Left colon (tissue), 2 donors: Measurements from ENCODE around the gene PIGU. TPM values are rescaled to one million over a fixed set of nuclear protein-coding genes. Genes with fewer than 3 reads are reported as not detected.
"Not testable (repeated sequence)": the region's sequence is repeated elsewhere in the genome, so short reads cannot be mapped to it uniquely, and the experiment has no call there.

ENCODE experiments used
- ATAC-seq: fragments of 200-7000 bp; cut with Tn5 transposase; one replicate; pipeline ENCODE4 v1.9.1; 2020; ENCODE audit warnings: mild to moderate bottlenecking, moderate library complexity
- DNase-seq, 2 donors: peaks; one replicate each; pipeline ENCODE4 v3.0.0-alpha.2; 2020
- intact Hi-C, 2 donors: fragments of 100-400 bp; cut with DNase I in 1 of 2; cut with micrococcal nuclease in 1 of 2; formaldehyde crosslinking; loops; one replicate each; pipeline versions ENCODE4 v1.11.2 to v1.14.0; 2022; cut with DNase I, micrococcal nuclease
- long read RNA-seq: library from polyadenylated mRNA; unstranded; transcript quantifications from one replicate; pipeline ENCODE4 v2.0.0, GENCODE V29; 2021
- total RNA-seq, 2 donors: library from RNA; stranded (reverse); fragmentation: NEBNext Ultra II Directional; extraction: Animal tissue kit (Norgen Biotek cat#: 25700); gene quantifications; one replicate each; pipeline ENCODE4 v1.2.1, GENCODE V29; 2021
- donor health status: DM: no; HTN: no; CAD: no.
- donor health status: DM: yes; HTN: yes; CAD: no.

Gene PIGU, protein sequence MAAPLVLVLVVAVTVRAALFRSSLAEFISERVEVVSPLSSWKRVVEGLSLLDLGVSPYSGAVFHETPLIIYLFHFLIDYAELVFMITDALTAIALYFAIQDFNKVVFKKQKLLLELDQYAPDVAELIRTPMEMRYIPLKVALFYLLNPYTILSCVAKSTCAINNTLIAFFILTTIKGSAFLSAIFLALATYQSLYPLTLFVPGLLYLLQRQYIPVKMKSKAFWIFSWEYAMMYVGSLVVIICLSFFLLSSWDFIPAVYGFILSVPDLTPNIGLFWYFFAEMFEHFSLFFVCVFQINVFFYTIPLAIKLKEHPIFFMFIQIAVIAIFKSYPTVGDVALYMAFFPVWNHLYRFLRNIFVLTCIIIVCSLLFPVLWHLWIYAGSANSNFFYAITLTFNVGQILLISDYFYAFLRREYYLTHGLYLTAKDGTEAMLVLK
- 10 to 100 TPM; 20.7 to 26.4 TPM for total RNA-seq
- long read RNA-seq, transcript PIGU-201 (12 exons, 1,632 nt), result major isoform, 22 of 36 reads
- long read RNA-seq, partial matches to known transcripts, result 4 of 36 reads
- long read RNA-seq, other reads (novel, unspliced or antisense), result 10 of 36 reads

GRCh38 chr20:34676642-34677373 is at the start of gene PIGU:
Gene PIGU, minus strand, starts transcription at chr20:34677092. Its CDS starts 7 bp downstream, at chr20:34677085.
- intact Hi-C loops, result no loop called here
- DNase-seq (peak; percentile 95 to 97), ATAC-seq (peak; percentile 97)

DNA sequence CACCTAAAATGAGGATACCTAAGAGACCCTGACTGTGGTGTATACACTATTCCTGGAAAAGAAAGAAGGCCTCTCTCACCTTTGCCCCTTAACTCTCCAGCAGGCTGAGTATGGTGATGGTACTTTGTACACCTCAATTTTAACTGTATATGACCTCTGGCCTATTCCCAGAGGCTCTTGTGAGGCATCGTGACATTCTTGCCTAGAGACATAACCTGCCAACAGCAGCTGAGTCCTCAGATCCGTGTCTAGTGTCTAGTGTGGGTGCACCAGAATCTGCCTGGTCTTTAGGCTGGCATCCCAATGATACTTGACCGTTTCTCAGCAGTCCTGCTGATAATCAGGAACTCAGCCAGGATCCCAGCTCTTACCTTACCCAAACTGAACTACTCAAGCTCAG is 47.3 kb upstream of the PIGU start:
- intact Hi-C loops, result no loop called here
- ATAC-seq (no peak), DNase-seq (no peak)

- DNase-seq, ATAC-seq, intact Hi-C loops: not testable (repeated sequence)
Observed at GRCh38 chr20:34722560-34722959, 45.7 kb upstream of the PIGU start.

GRCh38 chr20:34720266-34720665 is 43.4 kb upstream of the PIGU start:
- DNase-seq (no peak), ATAC-seq (no peak)
- intact Hi-C loops, result no loop called here

DNA sequence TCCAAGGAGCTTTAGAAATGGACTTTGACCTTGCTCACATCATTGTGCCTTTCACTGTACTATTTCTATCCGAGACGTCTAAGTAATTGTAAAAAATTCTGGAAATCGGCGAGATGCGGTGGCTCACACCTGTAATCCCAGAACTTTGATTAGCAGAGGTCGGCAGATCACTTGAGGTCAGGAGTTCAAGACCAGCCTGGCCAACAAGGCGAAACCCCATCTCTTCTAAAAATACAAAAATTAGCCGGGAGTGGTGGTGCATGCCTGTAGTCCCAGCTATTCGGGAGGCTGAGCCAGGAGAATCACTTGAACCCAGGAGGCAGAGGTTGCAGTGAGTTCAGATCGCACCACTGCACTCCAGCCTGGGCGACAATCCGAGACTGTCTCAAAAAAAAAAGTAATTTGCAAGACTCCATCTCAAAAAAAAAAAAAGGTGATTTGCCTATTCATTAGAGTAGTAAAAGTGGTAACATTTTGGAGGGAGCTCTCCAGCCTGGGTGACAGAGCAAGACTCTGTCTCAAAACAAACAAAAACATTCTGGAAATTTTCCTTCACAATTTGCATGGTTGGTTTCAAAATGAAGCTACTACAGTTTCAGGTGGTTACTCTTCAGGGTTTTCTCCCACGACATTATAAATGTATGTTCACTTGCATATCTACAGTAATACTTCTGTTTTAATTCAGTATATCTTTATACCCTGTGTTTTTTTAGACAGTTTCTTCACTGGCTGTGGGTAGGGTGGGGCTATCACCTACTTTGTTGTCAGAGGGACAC is 42.5 kb upstream of the PIGU start:
- intact Hi-C loops, ATAC-seq: not testable (repeated sequence)

DNA sequence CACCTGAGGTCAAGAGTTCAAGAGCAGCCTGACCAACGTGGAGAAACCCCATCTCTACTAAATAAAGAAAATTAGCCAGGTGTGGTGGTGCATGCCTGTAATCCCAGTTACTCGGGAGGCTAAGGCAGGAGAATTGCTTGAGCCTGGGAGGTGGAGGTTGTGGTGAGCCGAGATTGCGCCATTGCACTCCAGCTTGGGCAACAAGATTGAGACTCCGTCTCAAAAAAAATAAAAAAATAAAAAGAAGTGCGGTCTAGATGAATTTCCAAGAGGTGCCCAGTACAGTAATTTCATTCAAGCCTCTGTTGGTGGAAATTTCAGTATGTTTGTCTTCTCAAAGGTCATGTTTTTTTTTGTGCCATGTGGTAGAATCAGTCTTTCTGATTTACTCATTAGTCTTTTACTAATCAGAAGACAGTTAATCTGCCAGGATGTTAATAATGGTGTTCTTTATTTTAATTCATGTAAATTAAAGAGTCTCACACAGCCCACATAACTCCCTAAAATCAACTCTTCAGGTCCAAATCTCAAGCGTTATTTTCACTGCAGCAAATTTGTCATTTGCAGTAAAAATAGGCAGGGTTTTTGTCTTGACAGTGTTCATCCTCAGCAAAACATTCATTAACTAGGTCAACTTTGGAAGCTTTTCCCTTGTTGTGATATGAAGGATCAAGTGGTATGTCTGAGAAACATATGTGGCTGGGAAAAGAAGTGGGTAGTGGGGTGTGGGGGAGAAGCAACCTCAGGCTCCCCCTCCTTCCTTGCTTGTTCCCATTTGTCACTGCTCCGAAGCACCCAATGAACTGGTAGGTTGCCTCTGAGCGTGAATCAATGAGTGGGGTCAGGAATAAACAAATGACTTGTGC is 40.6 kb upstream of the PIGU start:
- ATAC-seq, result no peak
- DNase-seq, result no peak
- intact Hi-C loops, result no loop called here

More for the DNA sequence above, 42.5 kb upstream of the PIGU start:
- DNase-seq, result not testable (repeated sequence)

DNA sequence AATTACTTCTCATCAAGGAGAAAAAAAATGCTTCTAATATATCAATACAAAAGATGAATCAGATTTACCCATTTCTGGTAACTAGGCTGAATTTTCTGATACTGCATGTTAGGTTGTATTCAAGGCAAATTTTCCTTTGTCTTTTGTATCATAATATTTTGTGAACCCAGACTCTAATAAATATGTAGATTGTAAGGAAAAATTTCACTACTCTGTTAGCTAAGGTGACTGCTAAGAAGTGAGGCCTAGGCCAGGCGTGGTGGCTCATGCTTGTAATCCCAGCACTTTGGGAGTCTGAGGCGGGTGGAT is 40.0 kb upstream of the PIGU start:
- ATAC-seq (no peak), DNase-seq (no peak)
- intact Hi-C loops, result no loop called here

DNA sequence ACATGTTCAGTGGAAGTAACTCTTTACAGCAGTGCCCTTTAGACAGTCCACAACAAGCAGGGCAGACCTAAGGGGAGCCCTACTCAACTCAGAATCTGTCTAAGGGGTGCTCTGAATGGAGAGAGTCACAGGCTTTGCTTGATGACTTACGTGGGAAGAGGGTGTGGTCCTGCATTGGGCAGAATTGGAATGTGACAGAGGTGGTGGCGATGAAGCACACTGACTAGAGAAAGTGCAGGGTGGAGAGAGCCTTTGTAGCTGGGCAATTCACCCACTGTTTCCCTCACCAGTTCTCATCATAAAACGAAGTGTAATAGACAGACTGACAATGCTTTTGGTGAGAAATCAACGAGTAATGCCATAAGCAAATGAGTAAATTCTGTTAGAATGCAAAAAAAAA is 38.5 kb upstream of the PIGU start:
- ATAC-seq (no peak), DNase-seq (no peak)
- intact Hi-C loops, result no loop called here

DNA sequence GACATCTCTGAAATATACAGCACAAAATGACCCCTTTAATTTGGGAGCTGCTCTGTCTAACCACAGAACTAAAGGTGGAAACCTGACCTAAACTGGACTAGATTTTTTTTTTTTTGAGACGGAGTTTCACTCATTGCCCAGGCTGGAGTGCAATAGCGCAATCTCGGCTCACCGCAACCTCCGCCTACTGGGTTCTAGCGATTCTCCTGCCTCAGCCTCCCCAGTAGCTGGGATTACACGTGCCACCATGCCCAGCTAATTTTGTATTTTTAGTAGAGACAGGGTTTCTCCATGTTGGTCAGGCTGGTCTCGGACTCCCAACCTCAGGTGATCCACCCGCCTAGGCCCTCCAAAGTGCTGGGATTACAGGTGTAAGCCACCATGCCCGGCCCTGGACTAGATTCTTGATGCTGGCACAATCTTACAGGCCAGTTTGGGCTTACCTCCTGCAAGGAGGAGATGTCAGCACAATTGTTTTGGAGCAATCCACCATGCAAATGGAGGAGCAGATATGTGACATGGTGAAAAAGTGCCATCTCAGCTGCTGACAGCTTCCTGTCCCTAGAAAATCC is 37.1 kb upstream of the PIGU start:
- ATAC-seq, intact Hi-C loops, DNase-seq: not testable (repeated sequence)

DNA sequence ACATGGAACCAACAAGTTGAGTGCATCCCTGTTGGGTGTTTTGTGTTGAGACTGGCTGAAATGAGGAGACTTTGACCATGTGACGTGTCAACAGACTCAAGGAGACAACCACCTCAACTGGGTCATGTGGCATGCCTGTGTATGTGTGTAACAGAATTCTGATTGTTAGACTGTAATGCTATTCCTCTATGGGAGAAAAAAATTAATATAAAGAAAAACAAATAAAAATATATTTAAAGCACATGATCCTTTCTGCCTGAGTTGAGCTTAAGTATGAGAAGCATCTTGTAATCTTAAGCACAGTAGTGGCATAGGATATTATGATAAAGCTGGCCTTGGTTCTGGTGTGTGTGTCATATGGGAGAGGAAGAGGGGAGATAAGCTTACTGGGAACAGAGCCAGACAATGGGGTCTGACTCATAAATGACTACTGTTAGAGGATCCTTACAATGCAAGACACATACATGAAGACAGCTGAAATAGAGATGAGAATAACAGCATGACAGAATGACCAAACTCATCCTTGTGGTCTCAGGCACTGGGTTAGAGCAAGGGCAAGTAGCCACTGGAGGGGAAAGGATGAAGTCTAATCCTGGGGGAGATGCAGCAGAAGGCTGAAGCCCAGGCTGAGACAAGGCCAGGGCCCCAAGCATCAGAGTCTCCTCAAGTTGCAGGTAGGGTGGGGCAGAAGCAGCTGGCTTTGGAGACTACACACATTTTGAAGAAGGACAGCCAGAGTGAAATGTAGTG is 36.5 kb upstream of the PIGU start:
- DNase-seq, result no peak
- intact Hi-C loops, result no loop called here
- ATAC-seq, result no peak

- intact Hi-C loops, result no loop called here
- DNase-seq, result no peak
Observed at GRCh38 chr20:34712525-34713192, 35.8 kb upstream of the PIGU start.

GRCh38 chr20:34711813-34712430 is 35.0 kb upstream of the PIGU start:
- intact Hi-C loops, result no loop called here
- DNase-seq (no peak), ATAC-seq (no peak)

More at GRCh38 chr20:34712525-34713192, 35.8 kb upstream of the PIGU start:
- ATAC-seq, result no peak

- DNase-seq, result no peak
- intact Hi-C loops, result no loop called here
- no peak for ATAC-seq
Observed at GRCh38 chr20:34710861-34711574, 34.1 kb upstream of the PIGU start.

GRCh38 chr20:34710568-34710839 is 33.6 kb upstream of the PIGU start:
- no peak for DNase-seq
- intact Hi-C loops, result no loop called here
- ATAC-seq, result no peak

- peak; percentile 41 for ATAC-seq
Observed at GRCh38 chr20:34709831-34710567, 33.1 kb upstream of the PIGU start.

More at GRCh38 chr20:34709831-34710567, 33.1 kb upstream of the PIGU start:
- intact Hi-C loops, result no loop called here
- peak in 1 of 2 donors; percentile 81 for DNase-seq
